ENCODE results near the gene FLT4. TPM values are rescaled to one million over a fixed set of nuclear protein-coding genes. Genes with fewer than 3 reads are reported as not detected.

The FLT4 gene
- total RNA-seq, 2 donors from 2014 or later, result 3.1 to 3.3 TPM

DNA sequence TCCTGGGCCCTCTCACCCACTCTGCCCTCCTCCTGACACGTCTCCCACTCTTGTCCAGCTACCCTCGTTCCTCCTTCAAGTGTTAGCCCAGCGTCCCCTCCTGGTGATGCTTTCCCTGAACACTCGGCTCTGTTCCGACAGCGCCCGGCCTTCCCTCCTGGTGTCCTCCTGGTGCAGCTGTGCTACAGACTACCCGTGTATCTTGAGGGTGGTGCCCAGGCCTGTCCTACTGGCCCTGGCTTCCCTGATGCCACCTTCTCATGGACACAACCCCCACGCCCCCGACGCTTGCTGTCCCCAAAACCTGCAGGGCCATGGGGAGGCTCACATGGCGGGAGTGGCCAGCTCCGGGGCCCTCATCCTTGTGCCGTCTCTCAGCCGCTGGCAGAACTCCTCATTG, 36.7 kb downstream of the FLT4 start:
- Histone ChIP-seq H3K9ac (ENCODE audit: low read depth in 2 of 2, low read length in 2 of 2) (no peak overlapping the region), H3K27me3 (no peaks in the 10 kb centered on the region), H3K36me3 (no peaks in the 10 kb centered on the region), H3K4me3 (no peak overlapping the region), H3K4me1 (no peaks in the 10 kb centered on the region), H3K9me3 (no peaks in the 10 kb centered on the region), H3K27ac (no peak overlapping the region)
- TF ChIP-seq, protein P1, sequence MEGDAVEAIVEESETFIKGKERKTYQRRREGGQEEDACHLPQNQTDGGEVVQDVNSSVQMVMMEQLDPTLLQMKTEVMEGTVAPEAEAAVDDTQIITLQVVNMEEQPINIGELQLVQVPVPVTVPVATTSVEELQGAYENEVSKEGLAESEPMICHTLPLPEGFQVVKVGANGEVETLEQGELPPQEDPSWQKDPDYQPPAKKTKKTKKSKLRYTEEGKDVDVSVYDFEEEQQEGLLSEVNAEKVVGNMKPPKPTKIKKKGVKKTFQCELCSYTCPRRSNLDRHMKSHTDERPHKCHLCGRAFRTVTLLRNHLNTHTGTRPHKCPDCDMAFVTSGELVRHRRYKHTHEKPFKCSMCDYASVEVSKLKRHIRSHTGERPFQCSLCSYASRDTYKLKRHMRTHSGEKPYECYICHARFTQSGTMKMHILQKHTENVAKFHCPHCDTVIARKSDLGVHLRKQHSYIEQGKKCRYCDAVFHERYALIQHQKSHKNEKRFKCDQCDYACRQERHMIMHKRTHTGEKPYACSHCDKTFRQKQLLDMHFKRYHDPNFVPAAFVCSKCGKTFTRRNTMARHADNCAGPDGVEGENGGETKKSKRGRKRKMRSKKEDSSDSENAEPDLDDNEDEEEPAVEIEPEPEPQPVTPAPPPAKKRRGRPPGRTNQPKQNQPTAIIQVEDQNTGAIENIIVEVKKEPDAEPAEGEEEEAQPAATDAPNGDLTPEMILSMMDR (IDR thresholded peaks at IDR 0.05), result no peak
- no peak for DNase-seq
- intact Hi-C loops (cut with DNase I), result no loop called here

DNA sequence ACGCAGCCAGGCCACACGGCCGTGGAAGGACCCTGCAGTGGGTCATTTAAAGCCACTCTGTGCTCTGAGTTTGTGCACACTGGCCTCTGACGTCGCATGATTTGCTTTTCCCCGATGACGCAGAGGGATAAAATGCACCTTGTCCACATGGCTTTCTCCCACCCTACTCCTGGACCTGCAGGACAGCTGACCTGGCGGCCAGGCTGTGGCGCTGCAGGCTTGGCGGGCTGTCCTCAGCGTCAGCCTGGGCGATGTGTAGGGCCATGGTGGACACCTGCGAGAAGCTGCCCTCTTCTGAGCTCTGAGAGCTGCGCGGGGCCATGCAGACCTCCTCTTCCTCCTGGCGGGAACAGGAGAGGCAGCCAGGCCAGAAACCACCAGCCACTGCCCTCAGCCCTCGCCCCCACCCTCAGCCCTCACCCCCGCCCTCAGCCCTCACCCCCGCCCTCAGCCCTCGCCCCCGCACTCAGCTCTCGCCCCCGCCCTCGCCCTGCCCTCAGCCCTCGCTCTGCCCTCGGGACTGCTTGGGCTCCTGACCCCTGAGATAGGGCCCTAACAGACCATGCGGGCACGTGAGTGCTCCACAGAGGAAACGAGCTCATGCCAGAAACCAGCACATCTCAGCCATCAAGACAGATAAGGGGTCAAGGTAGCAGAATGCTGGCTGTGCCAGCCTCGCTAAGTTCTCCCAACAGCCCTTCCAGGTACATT, 38.1 kb downstream of the FLT4 start:
- Histone ChIP-seq H3K36me3 (no peaks in the 10 kb centered on the region), H3K27ac (no peak overlapping the region), H3K9ac (ENCODE audit: low read depth in 2 of 2, low read length in 2 of 2) (no peak overlapping the region), H3K4me3 (no peak overlapping the region), H3K9me3 (no peaks in the 10 kb centered on the region), H3K27me3 (no peaks in the 10 kb centered on the region), H3K4me1 (no peaks in the 10 kb centered on the region)
- TF ChIP-seq, protein P1 (IDR thresholded peaks at IDR 0.05), result no peak
- DNase-seq, result no peak
- intact Hi-C loops (cut with DNase I), result no loop called here

DNA sequence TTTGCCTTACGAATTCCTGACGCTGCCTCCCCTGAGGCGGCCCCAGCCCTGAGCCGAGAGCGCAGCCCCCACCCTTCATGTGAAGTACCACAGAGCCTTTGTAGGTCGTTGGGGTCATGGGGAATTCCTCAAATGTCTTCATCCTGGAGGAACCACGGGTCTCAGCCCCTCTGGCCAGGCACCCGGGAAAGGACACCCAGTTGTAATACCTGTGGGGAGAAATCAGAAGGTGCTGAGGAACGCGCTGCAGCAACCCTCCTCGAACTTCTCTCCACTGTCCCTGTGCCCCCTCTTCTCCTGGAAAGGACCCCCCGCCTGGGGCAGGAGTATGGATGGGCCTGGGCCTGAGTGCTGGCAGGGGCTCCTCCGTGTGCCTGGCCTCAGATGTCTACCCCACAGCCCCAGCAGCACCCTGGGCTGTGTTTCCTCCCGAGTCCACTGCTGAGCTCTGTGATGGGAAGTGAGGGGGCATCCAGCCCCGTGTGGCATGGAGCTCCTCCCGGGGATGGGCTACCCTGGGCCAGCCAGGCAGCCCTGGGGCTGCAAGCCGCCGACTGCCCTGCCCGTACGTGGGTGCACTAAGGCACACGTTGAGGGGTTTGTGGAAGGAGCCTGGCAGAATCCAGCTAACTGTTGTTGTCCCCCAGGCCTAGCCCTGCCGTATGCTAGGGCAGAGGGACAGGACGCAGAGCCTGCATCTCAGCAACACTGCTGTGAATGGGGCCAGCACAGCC, 39.4 kb downstream of the FLT4 start:
- TF ChIP-seq, protein P1 (IDR thresholded peaks at IDR 0.05), result no peak
- H3K36me3 ChIP-seq, result no peaks in the 10 kb centered on the region
- H3K27me3 ChIP-seq, result no peaks in the 10 kb centered on the region
- H3K4me1 ChIP-seq, result no peaks in the 10 kb centered on the region
- DNase-seq, result no peak
- intact Hi-C loops (cut with DNase I), result no loop called here
- H3K9ac ChIP-seq (ENCODE audit: low read depth in 2 of 2, low read length in 2 of 2), result no peak overlapping the region
- no peak overlapping the region for H3K4me3 ChIP-seq
- no peaks in the 10 kb centered on the region for H3K9me3 ChIP-seq
- no peak overlapping the region for H3K27ac ChIP-seq

DNA sequence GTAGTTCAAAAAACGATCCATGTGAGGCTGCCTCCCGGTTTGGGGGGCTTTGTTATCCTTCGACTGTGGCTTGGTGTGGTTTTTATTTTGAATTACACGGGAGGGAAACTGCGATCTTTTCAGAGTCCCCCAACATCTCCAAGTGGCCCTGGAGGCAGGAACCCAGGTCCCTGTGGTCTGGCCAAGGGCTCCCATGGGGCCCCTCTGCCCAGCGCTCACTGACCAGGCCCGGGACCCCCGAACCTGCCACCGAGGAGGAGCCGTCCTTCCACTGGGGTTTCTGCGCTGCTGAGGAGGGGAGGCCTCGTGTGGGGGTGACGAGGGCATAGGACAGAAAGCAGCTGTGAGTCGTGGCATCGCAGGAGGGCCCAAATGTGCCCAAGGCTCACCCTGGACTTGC, 40.0 kb downstream of the FLT4 start:
- TF ChIP-seq, protein P1 (IDR thresholded peaks at IDR 0.05), result no peak
- no peak for DNase-seq

GRCh38 chr5:180608572-180609310, 40.7 kb downstream of the FLT4 start:
- no peak overlapping the region for H3K4me3 ChIP-seq
- intact Hi-C loops (cut with DNase I), result no loop called here
- H3K36me3 ChIP-seq, result no peaks in the 10 kb centered on the region
- no peak overlapping the region for H3K27ac ChIP-seq
- H3K27me3 ChIP-seq, result no peaks in the 10 kb centered on the region
- H3K4me1 ChIP-seq, result no peaks in the 10 kb centered on the region
- no peaks in the 10 kb centered on the region for H3K9me3 ChIP-seq
- TF ChIP-seq, protein P1 (IDR thresholded peaks at IDR 0.05), result no peak
- no peak overlapping the region for H3K9ac ChIP-seq (ENCODE audit: low read depth in 2 of 2, low read length in 2 of 2)
- DNase-seq, result no peak

More for the DNA sequence above, 40.0 kb downstream of the FLT4 start:
- no peaks in the 10 kb centered on the region for H3K27me3 ChIP-seq
- intact Hi-C loops (cut with DNase I), result no loop called here
- no peaks in the 10 kb centered on the region for H3K9me3 ChIP-seq
- H3K36me3 ChIP-seq, result no peaks in the 10 kb centered on the region
- H3K4me1 ChIP-seq, result no peaks in the 10 kb centered on the region
- H3K4me3 ChIP-seq, result no peak overlapping the region
- H3K9ac ChIP-seq (ENCODE audit: low read depth in 2 of 2, low read length in 2 of 2), result no peak overlapping the region
- H3K27ac ChIP-seq, result no peak overlapping the region

All from colonic mucosa (tissue), 4 donors.